GM23338 (cell line): ENCODE results near the gene PSMD14.
"Not testable (repeated sequence)": the region's sequence is repeated elsewhere in the genome, so short reads cannot be mapped to it uniquely, and the experiment has no call there.

ENCODE experiments used
- CREB1 ChIP-seq: fragments of 250-450 bp; sonication (Bioruptor Pico); IDR thresholded peaks from 2 replicates; pipeline ENCODE4 v1.5.0; 2020; ENCODE audit warnings: low read depth, mild to moderate bottlenecking, moderate library complexity
- CTCF ChIP-seq, 2 experiments: fragments of 200-600 bp in 1 of 2; sonication (generic) in 1 of 2; conservative IDR thresholded peaks; 2 replicates each; pipeline versions ENCODE4 v1.5.1 to v1.6.1; 2016 to 2017; ENCODE audit warnings: antibody characterized with exemption in 2 of 2, low read depth in 2 of 2, mild to moderate bottlenecking in 2 of 2, moderate library complexity in 1 of 2
- ETS1 ChIP-seq: IDR thresholded peaks from 2 replicates; pipeline ENCODE4 v1.6.1; 2016; ENCODE audit warnings: antibody characterized with exemption
- EZH2 ChIP-seq: fragments of 200-600 bp; sonication (generic); IDR thresholded peaks from one replicate; pipeline ENCODE4 v1.8.0; 2017; ENCODE audit warnings: antibody characterized with exemption, mild to moderate bottlenecking, low read depth; ENCODE audit not compliant: unreplicated experiment
- EZH2phosphoT487 ChIP-seq: fragments of 200-600 bp; sonication (generic); IDR thresholded peaks from one replicate; pipeline ENCODE4 v1.8.1; 2018; ENCODE audit warnings: antibody characterized with exemption; ENCODE audit not compliant: unreplicated experiment
- JUNB ChIP-seq: IDR thresholded peaks from one replicate; pipeline ENCODE4 v1.6.1; 2016; ENCODE audit warnings: antibody characterized with exemption; ENCODE audit not compliant: unreplicated experiment
- NANOG ChIP-seq: IDR thresholded peaks from 2 replicates; pipeline ENCODE4 v1.6.1; 2016; ENCODE audit warnings: antibody characterized with exemption, borderline replicate concordance
- POLR2AphosphoS5 ChIP-seq: IDR thresholded peaks from 2 replicates; pipeline ENCODE4 v1.6.1; 2016; ENCODE audit warnings: antibody characterized with exemption, low read depth
- REST ChIP-seq: IDR thresholded peaks from one replicate; pipeline ENCODE4 v1.6.1; 2018; ENCODE audit warnings: antibody characterized with exemption; ENCODE audit not compliant: unreplicated experiment
- STAT1 ChIP-seq: IDR thresholded peaks from one replicate; pipeline ENCODE4 v1.6.1; 2016; ENCODE audit warnings: antibody characterized with exemption; ENCODE audit not compliant: unreplicated experiment
- ZNF114 ChIP-seq: fragments of 250-450 bp; sonication (Bioruptor Pico); IDR thresholded peaks from 2 replicates; pipeline ENCODE4 v1.5.0; 2020; ENCODE audit warnings: mild to moderate bottlenecking, moderate library complexity
- ZNF462 ChIP-seq: fragments of 250-450 bp; sonication (Bioruptor Pico); IDR thresholded peaks from 2 replicates; pipeline ENCODE4 v1.5.0; 2020; ENCODE audit warnings: mild to moderate bottlenecking, moderate library complexity

GRCh38 chr2:161360095-161360654 is 52.0 kb downstream of the PSMD14 start:
- TF ChIP-seq CTCF (conservative IDR thresholded peaks at IDR 0.05; ENCODE audit: low read depth in 2 of 2); EZH2phosphoT487; ZNF114 (CRISPR knock-in tag); REST; POLR2AphosphoS5; EZH2; ETS1; CREB1 (CRISPR knock-in tag); NANOG; JUNB; ZNF462 (CRISPR knock-in tag); STAT1: not testable (repeated sequence)
